D721Med (cell line): ENCODE measurements around the gene CEP78.

Experiments
- DNase-seq: peaks from one replicate; pipeline ENCODE4 v3.0.0; 2011; ENCODE audit warnings: low spot score; ENCODE audit not compliant: insufficient read length
- FAIRE-seq: peaks from 2 replicates; lab custom pipeline; 2011; peaks lifted over from hg19 to GRCh38; lab: Jason Lieb, UNC
- TF ChIP-seq, protein P1 (sequence below): IDR thresholded peaks from 2 replicates; pipeline ENCODE4 v1.5.1; 2012; ENCODE audit warnings: mild to moderate bottlenecking, control low read depth; ENCODE audit not compliant: insufficient read depth; ENCODE audit errors: missing control alignments

The CEP78 gene

DNA sequence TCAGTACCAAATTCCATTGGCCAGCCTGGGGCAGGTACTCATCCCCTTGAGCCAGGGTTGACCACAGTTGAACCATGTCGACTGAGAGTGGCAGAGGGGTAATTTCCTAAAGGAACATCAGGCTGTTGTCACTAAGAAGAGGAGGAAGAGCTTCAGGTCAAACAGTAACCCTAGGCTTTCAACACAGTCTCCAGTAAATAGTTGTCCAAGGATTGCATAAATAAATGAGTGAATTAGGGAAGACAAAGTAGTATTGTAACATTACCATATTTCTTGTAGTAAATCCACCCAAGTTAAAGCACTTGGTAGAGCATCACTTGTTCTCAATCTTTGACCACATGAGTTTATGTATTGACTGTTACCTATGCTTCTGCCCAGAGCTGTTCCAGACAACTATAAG, 68.5 kb downstream of the CEP78 start:
- FAIRE-seq (no peak), DNase-seq (no peak)

DNA sequence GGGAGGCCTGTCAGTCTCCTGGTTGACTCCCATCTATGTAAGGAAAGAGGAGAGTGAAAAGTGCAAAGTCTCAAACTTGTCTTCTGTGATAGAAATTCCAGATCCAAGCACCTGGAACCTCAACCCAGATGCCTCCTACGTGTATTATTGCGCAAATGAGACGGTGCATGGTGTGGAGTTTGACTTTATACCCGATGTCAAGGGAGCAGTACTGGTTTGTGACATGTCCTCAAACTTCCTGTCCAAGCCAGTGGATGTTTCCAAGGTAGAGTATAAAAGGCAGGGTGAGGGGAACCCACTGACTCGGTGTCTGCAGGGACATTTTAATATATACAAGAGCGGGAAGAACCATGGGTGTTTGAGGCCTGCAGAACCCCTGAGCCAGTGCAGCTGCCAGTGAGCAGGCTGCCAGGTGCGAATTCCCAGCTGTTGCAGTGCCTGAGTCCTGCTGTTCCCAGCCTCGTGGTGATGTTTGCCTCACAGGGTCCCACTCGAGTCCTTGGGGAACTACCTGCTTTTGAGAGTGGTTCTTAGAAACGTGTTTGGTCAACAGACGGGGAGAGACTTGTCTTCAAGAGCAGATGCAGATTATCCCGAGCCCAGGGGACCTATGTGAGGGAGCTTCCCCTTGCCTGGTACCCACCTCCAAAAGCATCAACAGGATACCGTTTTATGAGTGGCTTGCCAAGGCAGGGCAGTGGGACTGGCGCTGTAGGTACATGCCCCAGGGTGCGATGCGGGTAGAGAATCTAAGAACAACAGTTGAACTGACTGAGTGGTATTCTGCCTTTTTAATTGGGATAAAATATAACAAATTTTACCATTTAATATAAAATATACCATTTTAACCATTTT, 70.6 kb downstream of the CEP78 start:
- DNase-seq (no peak), FAIRE-seq (no peak)
- TF ChIP-seq, protein P1, sequence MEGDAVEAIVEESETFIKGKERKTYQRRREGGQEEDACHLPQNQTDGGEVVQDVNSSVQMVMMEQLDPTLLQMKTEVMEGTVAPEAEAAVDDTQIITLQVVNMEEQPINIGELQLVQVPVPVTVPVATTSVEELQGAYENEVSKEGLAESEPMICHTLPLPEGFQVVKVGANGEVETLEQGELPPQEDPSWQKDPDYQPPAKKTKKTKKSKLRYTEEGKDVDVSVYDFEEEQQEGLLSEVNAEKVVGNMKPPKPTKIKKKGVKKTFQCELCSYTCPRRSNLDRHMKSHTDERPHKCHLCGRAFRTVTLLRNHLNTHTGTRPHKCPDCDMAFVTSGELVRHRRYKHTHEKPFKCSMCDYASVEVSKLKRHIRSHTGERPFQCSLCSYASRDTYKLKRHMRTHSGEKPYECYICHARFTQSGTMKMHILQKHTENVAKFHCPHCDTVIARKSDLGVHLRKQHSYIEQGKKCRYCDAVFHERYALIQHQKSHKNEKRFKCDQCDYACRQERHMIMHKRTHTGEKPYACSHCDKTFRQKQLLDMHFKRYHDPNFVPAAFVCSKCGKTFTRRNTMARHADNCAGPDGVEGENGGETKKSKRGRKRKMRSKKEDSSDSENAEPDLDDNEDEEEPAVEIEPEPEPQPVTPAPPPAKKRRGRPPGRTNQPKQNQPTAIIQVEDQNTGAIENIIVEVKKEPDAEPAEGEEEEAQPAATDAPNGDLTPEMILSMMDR: no peak

More for the DNA sequence above, 68.5 kb downstream of the CEP78 start:
- TF ChIP-seq, protein P1: no peak

DNA sequence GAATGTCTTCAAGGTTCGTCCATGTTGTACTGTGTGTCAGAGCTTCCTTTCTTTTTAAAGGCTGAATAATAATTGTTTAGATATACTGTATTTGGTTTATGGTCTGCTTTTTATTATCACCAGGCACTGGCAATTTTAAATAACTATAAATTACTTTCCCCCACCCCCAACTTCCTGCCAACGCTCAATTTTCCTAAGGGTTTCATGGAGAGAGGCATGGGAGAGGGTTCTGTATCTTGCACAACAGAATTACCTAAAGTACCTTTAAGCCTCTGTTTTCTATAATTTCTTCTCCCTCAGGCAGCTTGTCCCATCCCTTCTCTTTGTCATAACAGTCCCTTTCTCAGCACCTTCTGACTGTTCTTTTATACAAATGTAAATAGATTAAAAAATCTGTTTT, 71.5 kb downstream of the CEP78 start:
- no peak for DNase-seq
- no peak for FAIRE-seq
- TF ChIP-seq, protein P1: no peak

DNA sequence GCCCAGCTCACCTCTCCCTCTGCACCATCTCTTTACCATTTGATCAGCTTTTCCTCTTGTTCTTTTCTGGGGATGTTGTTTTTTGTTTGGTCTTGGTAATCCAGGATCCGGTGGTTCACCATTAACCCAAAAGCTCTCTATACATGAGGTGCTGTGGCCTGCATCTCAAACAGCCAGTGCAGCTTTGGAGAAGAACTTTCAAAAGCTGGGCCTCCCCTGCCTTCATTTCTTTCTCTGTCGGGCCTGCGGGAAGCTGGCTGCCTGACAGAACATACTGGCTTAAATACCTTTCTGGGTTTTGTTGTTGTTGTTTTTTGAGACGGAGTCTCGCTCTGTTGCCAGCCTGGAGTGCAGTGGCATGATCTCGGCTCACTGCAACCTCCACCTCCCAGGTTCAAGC, 73.2 kb downstream of the CEP78 start:
- no peak for DNase-seq
- no peak for FAIRE-seq
- TF ChIP-seq, protein P1: no peak

DNA sequence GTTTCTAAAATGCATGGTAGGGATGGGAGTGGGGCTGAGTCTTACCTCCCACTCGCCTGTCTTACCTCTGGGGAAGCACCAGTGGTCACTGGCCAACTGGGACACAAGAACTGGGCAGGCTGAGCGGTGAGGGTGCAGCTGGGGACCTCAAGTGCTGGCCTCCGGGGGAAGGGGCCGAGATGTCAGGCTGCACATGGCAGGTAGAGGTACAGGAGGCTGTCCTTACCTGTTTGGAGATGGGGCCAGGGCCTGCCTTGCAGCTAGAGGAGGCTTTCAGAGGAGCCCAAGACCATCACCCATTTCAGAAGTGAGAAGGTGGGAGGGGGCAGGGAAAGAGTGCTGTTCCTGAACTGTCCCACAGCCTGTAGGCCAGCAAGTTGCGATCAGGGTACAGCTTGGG, 75.2 kb downstream of the CEP78 start:
- FAIRE-seq (no peak), DNase-seq (no peak)
- TF ChIP-seq, protein P1: no peak

DNA sequence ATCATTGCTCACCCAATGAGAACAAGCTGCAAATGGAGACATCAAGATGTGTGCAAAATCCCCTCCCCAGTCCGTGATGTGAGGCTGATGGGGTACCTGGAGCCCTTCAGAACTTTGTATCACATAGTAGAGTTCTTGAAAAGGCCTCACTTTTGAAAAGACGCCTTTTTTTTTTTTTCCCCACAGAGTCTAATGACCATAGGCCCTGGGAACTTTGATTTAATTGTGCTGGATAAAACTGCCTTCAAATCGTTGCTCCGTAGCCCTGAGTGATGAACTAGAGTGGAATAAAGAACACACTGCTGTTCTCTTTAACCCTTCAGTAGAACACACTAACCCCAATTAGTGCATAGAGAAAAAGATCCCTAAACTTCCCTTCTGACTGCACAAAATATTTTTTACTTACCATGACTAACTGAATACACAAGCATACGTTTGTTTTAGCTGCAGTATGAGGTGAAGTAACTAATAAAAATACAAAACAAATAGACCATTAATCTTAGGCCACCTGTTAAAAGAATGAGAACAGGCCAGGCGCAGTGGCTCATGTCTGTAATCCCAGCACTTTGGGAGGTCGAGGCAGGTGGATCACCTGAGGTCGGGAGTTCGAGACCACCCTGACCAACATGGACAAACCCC, 76.1 kb downstream of the CEP78 start:
- FAIRE-seq (no peak), DNase-seq (no peak)
- TF ChIP-seq, protein P1: no peak

DNA sequence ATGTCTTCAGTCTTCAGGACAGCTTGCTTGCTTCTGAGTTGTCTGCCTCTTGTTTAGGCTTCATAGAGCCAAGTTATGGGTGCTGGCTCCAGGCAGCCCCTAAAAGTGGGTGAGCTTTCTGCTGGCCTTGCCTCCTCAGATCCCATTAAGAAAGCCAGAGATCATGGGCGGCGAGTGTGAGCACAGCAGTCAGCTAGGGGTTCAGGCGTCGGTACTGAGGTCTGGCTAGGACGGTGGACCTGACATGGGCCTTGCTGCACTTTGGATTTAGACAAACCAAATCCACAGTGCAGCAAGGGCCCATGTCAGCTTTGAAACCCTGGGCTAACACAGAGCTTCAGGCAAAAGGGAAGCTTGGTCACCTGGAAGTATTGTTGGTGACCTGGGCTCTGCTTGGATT, 78.7 kb downstream of the CEP78 start:
- no peak for DNase-seq
- no peak for FAIRE-seq
- TF ChIP-seq, protein P1: no peak
